ENCODE results near the gene BUD23. TPM values are rescaled to one million over a fixed set of nuclear protein-coding genes. Genes with fewer than 3 reads are reported as not detected.

Gene BUD23
- total and polyA plus RNA-seq, 9 of the 15 experiments (the other 6 are each of a cell fraction or from before 2014, with no cell fraction given), result 79.5 to 270 (median 150) TPM

DNA sequence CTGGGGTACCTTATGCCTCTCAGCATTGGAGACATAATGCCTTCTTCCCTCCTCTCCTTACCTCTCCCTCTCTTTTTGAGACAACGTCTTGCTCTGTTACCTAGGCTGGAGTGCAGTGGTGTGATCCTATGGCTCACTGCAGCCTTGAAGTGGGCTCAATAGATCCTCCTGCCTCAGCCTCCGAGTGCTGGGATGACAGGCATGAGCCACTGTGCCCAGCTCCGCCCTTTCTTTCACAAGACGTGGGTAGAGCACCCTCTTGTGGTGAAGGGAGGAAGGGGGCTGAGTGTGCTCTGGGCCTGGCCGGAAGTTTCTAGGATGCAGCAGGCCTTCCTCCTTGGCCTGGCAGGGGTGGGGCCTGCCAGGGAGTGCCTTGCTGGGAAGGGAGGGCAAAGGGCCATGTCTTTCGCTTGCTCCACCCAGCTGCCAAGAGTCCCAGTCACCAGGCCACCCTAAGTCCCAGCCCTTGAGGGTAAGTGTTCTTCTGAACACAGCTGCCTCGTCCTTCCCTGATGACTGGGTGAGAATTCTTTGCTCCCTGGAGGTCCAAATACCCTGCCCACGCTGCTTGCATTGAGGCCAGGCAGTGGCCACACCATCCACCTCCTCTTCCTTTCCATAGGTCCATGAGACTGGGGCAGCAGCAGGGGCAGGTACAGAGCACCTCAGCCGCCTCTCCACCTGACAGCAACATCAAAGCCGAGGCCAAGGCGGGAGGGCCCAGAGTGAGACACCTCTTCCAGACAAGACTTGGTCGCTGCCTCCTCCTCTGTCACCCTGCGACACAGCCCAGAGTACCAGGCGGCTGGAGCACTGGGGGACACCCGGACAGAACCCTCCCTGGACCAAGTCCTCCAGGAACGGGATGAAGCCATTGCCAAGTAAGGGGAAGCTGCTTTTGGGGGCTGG lies 51.5 kb downstream of the BUD23 start (continued):
- TF ChIP-seq, protein P1, sequence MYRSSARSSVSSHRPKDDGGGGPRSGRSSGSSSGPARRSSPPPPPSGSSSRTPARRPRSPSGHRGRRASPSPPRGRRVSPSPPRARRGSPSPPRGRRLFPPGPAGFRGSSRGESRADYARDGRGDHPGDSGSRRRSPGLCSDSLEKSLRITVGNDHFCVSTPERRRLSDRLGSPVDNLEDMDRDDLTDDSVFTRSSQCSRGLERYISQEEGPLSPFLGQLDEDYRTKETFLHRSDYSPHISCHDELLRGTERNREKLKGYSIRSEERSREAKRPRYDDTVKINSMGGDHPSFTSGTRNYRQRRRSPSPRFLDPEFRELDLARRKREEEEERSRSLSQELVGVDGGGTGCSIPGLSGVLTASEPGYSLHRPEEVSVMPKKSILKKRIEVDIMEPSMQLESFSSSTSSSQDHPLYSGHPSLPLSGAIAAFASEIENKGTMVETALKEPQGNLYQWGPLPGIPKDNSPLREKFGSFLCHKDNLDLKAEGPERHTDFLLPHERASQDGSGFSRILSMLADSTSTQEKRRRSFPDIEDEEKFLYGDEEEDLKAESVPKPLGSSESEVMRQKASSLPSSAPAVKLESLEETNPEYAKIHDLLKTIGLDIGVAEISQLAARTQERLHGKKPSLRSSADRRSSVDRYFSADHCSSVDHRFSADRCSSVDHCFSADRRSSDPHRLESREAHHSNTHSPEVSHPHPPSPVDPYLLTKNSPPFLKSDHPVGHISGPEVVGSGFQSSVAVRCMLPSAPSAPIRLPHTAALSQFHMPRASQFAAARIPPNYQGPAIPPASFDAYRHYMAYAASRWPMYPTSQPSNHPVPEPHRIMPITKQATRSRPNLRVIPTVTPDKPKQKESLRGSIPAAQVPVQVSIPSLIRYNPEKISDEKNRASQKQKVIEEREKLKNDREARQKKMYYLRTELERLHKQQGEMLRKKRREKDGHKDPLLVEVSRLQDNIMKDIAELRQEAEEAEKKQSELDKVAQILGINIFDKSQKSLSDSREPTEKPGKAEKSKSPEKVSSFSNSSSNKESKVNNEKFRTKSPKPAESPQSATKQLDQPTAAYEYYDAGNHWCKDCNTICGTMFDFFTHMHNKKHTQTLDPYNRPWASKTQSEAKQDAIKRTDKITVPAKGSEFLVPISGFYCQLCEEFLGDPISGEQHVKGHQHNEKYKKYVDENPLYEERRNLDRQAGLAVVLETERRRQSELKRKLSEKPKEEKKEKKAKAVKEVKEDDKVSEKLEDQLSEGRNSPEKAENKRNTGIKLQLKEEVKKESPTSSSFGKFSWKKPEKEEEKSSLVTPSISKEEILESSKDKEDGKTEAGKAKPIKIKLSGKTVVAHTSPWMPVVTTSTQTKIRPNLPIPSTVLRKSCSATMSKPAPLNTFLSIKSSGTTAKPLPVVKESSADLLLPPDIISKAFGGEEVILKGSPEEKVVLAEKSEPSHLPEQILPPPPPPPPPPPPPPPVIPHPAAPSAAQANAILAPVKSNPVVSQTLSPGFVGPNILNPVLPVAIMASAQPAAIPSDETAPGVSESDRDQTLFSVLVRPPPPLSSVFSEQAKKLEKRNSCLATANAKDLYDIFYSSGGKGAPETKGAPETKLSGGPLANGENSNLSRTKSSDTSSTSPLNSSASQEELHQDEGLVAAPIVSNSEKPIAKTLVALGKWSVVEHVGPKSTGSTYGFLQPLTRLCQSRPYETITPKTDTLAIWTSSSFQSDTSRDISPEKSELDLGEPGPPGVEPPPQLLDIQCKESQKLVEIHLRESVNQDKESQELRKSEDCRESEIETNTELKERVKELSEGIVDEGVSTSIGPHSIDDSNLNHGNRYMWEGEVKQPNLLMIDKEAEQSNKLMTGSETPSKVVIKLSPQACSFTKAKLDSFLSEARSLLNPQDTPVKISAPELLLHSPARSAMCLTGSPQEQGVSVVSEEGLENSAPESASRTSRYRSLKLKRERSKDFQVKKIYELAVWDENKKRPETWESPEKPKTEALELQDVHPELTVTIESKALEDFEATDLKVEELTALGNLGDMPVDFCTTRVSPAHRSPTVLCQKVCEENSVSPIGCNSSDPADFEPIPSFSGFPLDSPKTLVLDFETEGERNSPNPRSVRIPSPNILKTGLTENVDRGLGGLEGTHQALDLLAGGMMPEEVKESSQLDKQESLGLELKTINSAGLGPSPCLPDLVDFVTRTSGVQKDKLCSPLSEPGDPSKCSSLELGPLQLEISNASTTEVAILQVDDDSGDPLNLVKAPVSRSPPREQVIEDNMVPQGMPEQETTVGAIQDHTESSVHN (IDR thresholded peaks at IDR 0.05; ENCODE audit: borderline replicate concordance in 1 of 2, low read depth in 1 of 2), result no peak
- TF ChIP-seq NR4A1 (CRISPR knock-in tag; IDR thresholded peaks at IDR 0.05), result no peak
- TF ChIP-seq NR4A1 (tag; IDR thresholded peaks at IDR 0.05), result peak; percentile 48; the same call in 1 of the 2 replicates
- peak; percentile 96 for TF ChIP-seq STAG1 (CRISPR knock-in tag; IDR thresholded peaks at IDR 0.05; ENCODE audit: borderline replicate concordance)
- TF ChIP-seq, protein P2, sequence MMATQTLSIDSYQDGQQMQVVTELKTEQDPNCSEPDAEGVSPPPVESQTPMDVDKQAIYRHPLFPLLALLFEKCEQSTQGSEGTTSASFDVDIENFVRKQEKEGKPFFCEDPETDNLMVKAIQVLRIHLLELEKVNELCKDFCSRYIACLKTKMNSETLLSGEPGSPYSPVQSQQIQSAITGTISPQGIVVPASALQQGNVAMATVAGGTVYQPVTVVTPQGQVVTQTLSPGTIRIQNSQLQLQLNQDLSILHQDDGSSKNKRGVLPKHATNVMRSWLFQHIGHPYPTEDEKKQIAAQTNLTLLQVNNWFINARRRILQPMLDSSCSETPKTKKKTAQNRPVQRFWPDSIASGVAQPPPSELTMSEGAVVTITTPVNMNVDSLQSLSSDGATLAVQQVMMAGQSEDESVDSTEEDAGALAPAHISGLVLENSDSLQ (IDR thresholded peaks at IDR 0.05), result peak; percentile 94
- TF ChIP-seq SMAD3 (CRISPR knock-in tag; conservative IDR thresholded peaks at IDR 0.05), result no peak
- no peak for TF ChIP-seq GTF2E2 (tag; IDR thresholded peaks at IDR 0.05)
- no peak for TF ChIP-seq ARID3B (CRISPR knock-in tag; IDR thresholded peaks at IDR 0.05; ENCODE audit: borderline replicate concordance)
- TF ChIP-seq NFYB (IDR thresholded peaks at IDR 0.05; ENCODE audit: extremely low read depth, insufficient read length), result no peak
- no peak for TF ChIP-seq MBD1 (CRISPR knock-in tag; IDR thresholded peaks at IDR 0.05)
- no peak for TF ChIP-seq PCBP2 (IDR thresholded peaks at IDR 0.05; ENCODE audit: low read depth, low read length, poor library complexity, severe bottlenecking)
- TF ChIP-seq NFXL1 (CRISPR knock-in tag; IDR thresholded peaks at IDR 0.05), result no peak
- TF ChIP-seq, protein P3, sequence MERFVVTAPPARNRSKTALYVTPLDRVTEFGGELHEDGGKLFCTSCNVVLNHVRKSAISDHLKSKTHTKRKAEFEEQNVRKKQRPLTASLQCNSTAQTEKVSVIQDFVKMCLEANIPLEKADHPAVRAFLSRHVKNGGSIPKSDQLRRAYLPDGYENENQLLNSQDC (CRISPR knock-in tag; IDR thresholded peaks at IDR 0.05), result no peak
